ENCODE results near the gene RHOG.
A peak's percentile ranks its signal among the peaks of the same experiment; 100 is the strongest.
"Not testable (repeated sequence)": the region's sequence is repeated elsewhere in the genome, so short reads cannot be mapped to it uniquely, and the experiment has no call there.

RHOG gene

DNA sequence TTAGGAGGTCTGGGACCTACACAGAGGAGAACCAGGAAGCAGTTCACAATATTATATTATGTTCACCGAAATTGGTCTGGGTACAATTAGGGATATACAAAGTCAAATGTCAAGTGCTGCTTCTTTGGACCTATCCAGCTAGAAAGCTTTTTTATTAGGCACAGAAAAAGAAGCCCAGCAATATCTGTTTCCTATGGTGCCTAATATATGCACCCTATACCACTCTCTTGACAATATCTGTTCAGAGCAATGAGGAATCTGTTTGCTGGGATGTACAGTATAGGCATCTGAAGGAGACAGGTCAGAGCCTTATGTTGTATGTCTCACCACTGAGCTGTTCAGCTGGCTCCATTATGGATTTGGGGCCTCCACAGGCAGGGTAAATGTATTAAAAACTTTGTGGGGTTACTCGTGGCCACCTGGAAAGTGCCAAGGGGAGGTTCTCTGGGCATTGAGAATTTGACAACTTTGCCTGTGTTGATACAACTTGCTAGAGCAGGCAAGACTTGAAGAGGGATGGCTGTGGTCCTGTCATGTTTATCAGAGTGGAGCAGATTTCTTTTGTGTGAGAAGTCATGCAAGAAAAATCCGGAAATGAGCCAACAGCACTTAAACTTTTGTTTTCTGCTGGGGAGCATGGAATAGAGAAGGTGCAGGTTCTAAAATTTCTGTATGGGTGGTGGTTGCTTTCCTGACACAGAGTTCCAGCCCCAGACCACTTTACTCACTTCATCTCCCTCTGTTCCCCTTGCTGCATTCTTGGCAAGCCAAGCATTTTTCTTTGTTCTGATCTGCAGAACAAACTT lies 24.8 kb upstream of the RHOG start:
- Histone ChIP-seq H2BK120ac (ENCODE audit: low read depth, low read length) (no peak overlapping the region), H3K23ac (ENCODE audit: low read length in 2 of 2) (no peak overlapping the region), H2BK12ac (ENCODE audit: low read length in 2 of 2) (no peak overlapping the region), H2BK5ac (ENCODE audit: low read depth, low read length, poor library complexity, severe bottlenecking) (no peak overlapping the region), H4K91ac (ENCODE audit: low read length) (no peak overlapping the region), H2AK5ac (ENCODE audit: low read length, severe bottlenecking) (peak overlapping the region; percentile 90), H3K4ac (ENCODE audit: low read depth in 1 of 2, low read length in 2 of 2) (no peak overlapping the region), H3K36me3 (ENCODE audit: control insufficient read depth in 1 of 2, insufficient read depth in 2 of 2, low read depth in 1 of 2, low read length in 2 of 2) (no peaks in the 10 kb centered on the region), H4K8ac (ENCODE audit: low read length) (no peak overlapping the region), H3K27ac (ENCODE audit: low read length, poor library complexity, severe bottlenecking) (peak overlapping the region; percentile 87), H3K4me2 (ENCODE audit: low read length, poor library complexity, severe bottlenecking) (peak overlapping the region; percentile 30), H2AFZ (ENCODE audit: low read depth, low read length) (no peak overlapping the region), H3K27me3 (ENCODE audit: control insufficient read depth in 1 of 2, insufficient read depth in 1 of 2, low read length in 2 of 2) (no peaks in the 10 kb centered on the region), H3K79me1 (replicated peaks; ENCODE audit: low read length, poor library complexity, severe bottlenecking) (peaks cover 21% of the 10 kb centered on the region), H2BK15ac (ENCODE audit: low read depth, poor library complexity, severe bottlenecking) (peak overlapping the region; percentile 77), H3K9me3 (ENCODE audit: control insufficient read depth, low read length) (no peaks in the 10 kb centered on the region), H3K14ac (ENCODE audit: low read length in 2 of 2) (no peak overlapping the region), H3K4me1 (ENCODE audit: control insufficient read depth, insufficient read depth, low read depth, low read length) (peaks cover 10% of the 10 kb centered on the region), H3K4me3 (ENCODE audit: insufficient read depth in 1 of 2, low read depth in 1 of 2, low read length in 2 of 2) (no peak overlapping the region), H3K9ac (ENCODE audit: low read length) (peak overlapping the region; percentile 4), H3K18ac (ENCODE audit: low read depth in 1 of 2, low read length in 2 of 2) (peak overlapping the region in 1 of 2 experiments; percentile 46)
- peak; percentile 63 for DNase-seq
- 57% methylated on average over 3 of the region's 3 CpGs for WGBS

DNA sequence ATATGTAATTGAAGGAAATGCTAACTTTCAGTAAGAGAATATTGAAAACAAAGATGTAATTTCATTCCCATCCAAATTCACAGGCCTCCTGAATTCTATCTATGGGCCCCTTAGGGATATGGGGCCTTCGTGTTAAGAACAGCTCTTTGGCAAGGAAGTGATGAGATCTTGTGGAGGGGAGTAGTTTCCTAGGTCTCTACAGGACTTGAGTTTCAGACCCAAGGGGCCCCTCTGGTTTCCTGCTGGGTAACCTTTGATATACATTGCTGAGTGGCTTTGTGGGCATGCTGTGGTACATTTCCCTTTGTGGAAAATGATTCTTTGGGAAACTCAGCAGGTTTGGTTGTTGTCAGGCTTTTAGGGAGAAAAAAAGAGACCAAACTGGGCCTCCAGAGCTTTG lies 20.9 kb upstream of the RHOG start:
- Histone ChIP-seq H3K18ac (ENCODE audit: low read depth in 1 of 2, low read length in 2 of 2) (no peak overlapping the region), H3K4me2 (ENCODE audit: low read length, poor library complexity, severe bottlenecking) (no peak overlapping the region), H3K36me3 (ENCODE audit: control insufficient read depth in 1 of 2, insufficient read depth in 2 of 2, low read depth in 1 of 2, low read length in 2 of 2) (no peaks in the 10 kb centered on the region), H3K4ac (ENCODE audit: low read depth in 1 of 2, low read length in 2 of 2) (no peak overlapping the region), H2BK120ac (ENCODE audit: low read depth, low read length) (no peak overlapping the region), H2AFZ (ENCODE audit: low read depth, low read length) (no peak overlapping the region), H4K91ac (ENCODE audit: low read length) (no peak overlapping the region), H2BK12ac (ENCODE audit: low read length in 2 of 2) (no peak overlapping the region), H3K27me3 (ENCODE audit: control insufficient read depth in 1 of 2, insufficient read depth in 1 of 2, low read length in 2 of 2) (no peaks in the 10 kb centered on the region), H3K4me3 (ENCODE audit: insufficient read depth in 1 of 2, low read depth in 1 of 2, low read length in 2 of 2) (peak overlapping the region in 1 of 2 experiments; percentile 21), H3K4me1 (ENCODE audit: control insufficient read depth, insufficient read depth, low read depth, low read length) (peaks cover 16% of the 10 kb centered on the region), H3K23ac (ENCODE audit: low read length in 2 of 2) (no peak overlapping the region), H3K9me3 (ENCODE audit: control insufficient read depth, low read length) (no peaks in the 10 kb centered on the region), H3K14ac (ENCODE audit: low read length in 2 of 2) (no peak overlapping the region), H2AK5ac (ENCODE audit: low read length, severe bottlenecking) (no peak overlapping the region), H2BK15ac (ENCODE audit: low read depth, poor library complexity, severe bottlenecking) (no peak overlapping the region), H3K79me1 (replicated peaks; ENCODE audit: low read length, poor library complexity, severe bottlenecking) (peaks cover 11% of the 10 kb centered on the region), H2BK5ac (ENCODE audit: low read depth, low read length, poor library complexity, severe bottlenecking) (no peak overlapping the region), H4K8ac (ENCODE audit: low read length) (no peak overlapping the region), H3K27ac (ENCODE audit: low read length, poor library complexity, severe bottlenecking) (peak overlapping the region; percentile 36), H3K9ac (ENCODE audit: low read length) (no peak overlapping the region)
- DNase-seq: no peak
- WGBS: 14% methylated on average over 1 of the region's 1 CpG

DNA sequence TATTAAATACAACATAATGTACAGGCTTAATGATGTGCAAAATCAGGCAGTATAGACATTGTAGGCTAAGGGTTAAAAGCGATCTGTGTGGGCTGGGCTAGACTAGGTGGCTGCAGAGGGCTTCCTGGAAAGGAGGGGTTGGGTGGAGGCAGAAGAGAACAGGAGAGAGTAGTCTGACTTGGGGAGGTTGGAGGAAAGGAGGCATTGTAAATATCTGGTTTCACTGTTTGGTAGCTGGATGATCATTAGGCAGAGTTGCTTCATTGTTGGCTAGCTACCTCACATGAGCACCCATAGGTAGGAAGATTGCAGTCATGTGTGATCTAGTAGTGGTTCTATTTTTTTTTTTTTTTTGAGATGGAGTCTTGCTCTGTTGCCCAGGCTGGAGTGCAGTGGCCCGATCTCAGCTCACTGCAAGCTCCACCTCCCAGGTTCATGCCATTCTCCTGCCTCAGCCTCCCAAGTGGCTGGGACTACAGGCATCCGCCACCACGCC lies 20.2 kb upstream of the RHOG start:
- H3K36me3 ChIP-seq (ENCODE audit: control insufficient read depth in 1 of 2, insufficient read depth in 2 of 2, low read depth in 1 of 2, low read length in 2 of 2); H2AFZ ChIP-seq (ENCODE audit: low read depth, low read length); H3K23ac ChIP-seq (ENCODE audit: low read length in 2 of 2); DNase-seq; H4K8ac ChIP-seq (ENCODE audit: low read length); H2BK15ac ChIP-seq (ENCODE audit: low read depth, poor library complexity, severe bottlenecking); H3K27me3 ChIP-seq (ENCODE audit: control insufficient read depth in 1 of 2, insufficient read depth in 1 of 2, low read length in 2 of 2); H4K91ac ChIP-seq (ENCODE audit: low read length); H2BK12ac ChIP-seq (ENCODE audit: low read length in 2 of 2); H3K27ac ChIP-seq (ENCODE audit: low read length, poor library complexity, severe bottlenecking); H3K4me2 ChIP-seq (ENCODE audit: low read length, poor library complexity, severe bottlenecking); H2BK120ac ChIP-seq (ENCODE audit: low read depth, low read length); H2BK5ac ChIP-seq (ENCODE audit: low read depth, low read length, poor library complexity, severe bottlenecking); H3K9me3 ChIP-seq (ENCODE audit: control insufficient read depth, low read length); H3K4me3 ChIP-seq (ENCODE audit: insufficient read depth in 1 of 2, low read depth in 1 of 2, low read length in 2 of 2); H3K4ac ChIP-seq (ENCODE audit: low read depth in 1 of 2, low read length in 2 of 2); H3K9ac ChIP-seq (ENCODE audit: low read length): not testable (repeated sequence)
- 81% methylated on average over 3 of the region's 4 CpGs for whole genome bisulfite sequencing
- Histone ChIP-seq H3K4me1 (ENCODE audit: control insufficient read depth, insufficient read depth, low read depth, low read length) (peaks cover 18% of the 10 kb centered on the region), H3K79me1 (replicated peaks; ENCODE audit: low read length, poor library complexity, severe bottlenecking) (peaks cover 11% of the 10 kb centered on the region), H3K14ac (ENCODE audit: low read length in 2 of 2) (peak overlapping the region in 1 of 2 experiments; percentile 59), H3K18ac (ENCODE audit: low read depth in 1 of 2, low read length in 2 of 2) (peak overlapping the region in 1 of 2 experiments; percentile 43), H2AK5ac (ENCODE audit: low read length, severe bottlenecking) (peak overlapping the region; percentile 53)

DNA sequence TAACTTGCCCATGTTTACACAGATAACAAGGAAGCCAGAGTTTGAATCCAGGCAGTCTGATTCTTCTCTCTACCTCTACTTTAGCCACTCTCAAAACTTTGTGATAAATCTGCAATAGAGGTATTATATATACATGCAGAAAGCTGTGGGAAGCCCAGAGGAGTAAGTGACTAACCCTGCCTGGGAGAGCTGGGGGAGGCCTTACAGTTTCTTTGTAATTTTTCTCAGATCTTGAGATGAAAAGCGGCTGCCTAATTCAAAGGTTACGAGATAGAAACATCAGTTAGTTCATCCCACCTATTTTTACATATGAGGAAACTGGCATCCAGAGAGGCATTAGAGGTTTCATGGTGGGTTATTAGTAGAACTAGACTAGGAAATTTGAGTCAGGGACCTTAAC lies 19.6 kb upstream of the RHOG start:
- Histone ChIP-seq H3K9ac (ENCODE audit: low read length) (no peak overlapping the region), H2BK120ac (ENCODE audit: low read depth, low read length) (no peak overlapping the region), H2BK5ac (ENCODE audit: low read depth, low read length, poor library complexity, severe bottlenecking) (no peak overlapping the region), H3K27ac (ENCODE audit: low read length, poor library complexity, severe bottlenecking) (no peak overlapping the region), H4K8ac (ENCODE audit: low read length) (no peak overlapping the region), H4K91ac (ENCODE audit: low read length) (no peak overlapping the region), H3K4ac (ENCODE audit: low read depth in 1 of 2, low read length in 2 of 2) (no peak overlapping the region), H3K4me1 (ENCODE audit: control insufficient read depth, insufficient read depth, low read depth, low read length) (peaks cover 15% of the 10 kb centered on the region), H3K79me1 (replicated peaks; ENCODE audit: low read length, poor library complexity, severe bottlenecking) (peaks cover 11% of the 10 kb centered on the region), H3K4me2 (ENCODE audit: low read length, poor library complexity, severe bottlenecking) (no peak overlapping the region), H3K18ac (ENCODE audit: low read depth in 1 of 2, low read length in 2 of 2) (no peak overlapping the region), H3K36me3 (ENCODE audit: control insufficient read depth in 1 of 2, insufficient read depth in 2 of 2, low read depth in 1 of 2, low read length in 2 of 2) (no peaks in the 10 kb centered on the region), H2AFZ (ENCODE audit: low read depth, low read length) (no peak overlapping the region), H3K27me3 (ENCODE audit: control insufficient read depth in 1 of 2, insufficient read depth in 1 of 2, low read length in 2 of 2) (no peaks in the 10 kb centered on the region), H2BK12ac (ENCODE audit: low read length in 2 of 2) (no peak overlapping the region), H3K4me3 (ENCODE audit: insufficient read depth in 1 of 2, low read depth in 1 of 2, low read length in 2 of 2) (no peak overlapping the region), H3K23ac (ENCODE audit: low read length in 2 of 2) (no peak overlapping the region), H2BK15ac (ENCODE audit: low read depth, poor library complexity, severe bottlenecking) (no peak overlapping the region), H2AK5ac (ENCODE audit: low read length, severe bottlenecking) (no peak overlapping the region), H3K9me3 (ENCODE audit: control insufficient read depth, low read length) (no peaks in the 10 kb centered on the region), H3K14ac (ENCODE audit: low read length in 2 of 2) (no peak overlapping the region)
- DNase-seq: no peak
- 100% methylated on average over 1 of the region's 2 CpGs for WGBS

Measured in mesenchymal stem cell (in vitro differentiated cells and primary cell).